SK-N-SH (cell line): Measurements from ENCODE around the gene CALML4. TPM values are rescaled to one million over a fixed set of nuclear protein-coding genes. Genes with fewer than 3 reads are reported as not detected.
A peak's percentile ranks its signal among the peaks of the same experiment; 100 is the strongest.

ENCODE experiments used
- CTCF ChIA-PET: fragments of 300-600, 350-600 bp; formaldehyde crosslinking; extraction: SDS; loops from one replicate; lab custom pipeline; 2021; lab: Yijun Ruan, JAX
- POLR2A ChIA-PET: fragments of 350-600 bp; sonication (Branson Sonifier 250); formaldehyde crosslinking; extraction: SDS; loops from one replicate; lab custom pipeline; 2020; ENCODE audit warnings: antibody characterized with exemption, inconsistent platforms; lab: Yijun Ruan, JAX
- DNase-seq: peaks from one replicate; pipeline ENCODE4 v3.0.0; 2012
- H2AFZ ChIP-seq: fragments of 200-600 bp; sonication (generic); 2 replicates; pipeline ENCODE4 v1.8.1; 2016; ENCODE audit warnings: antibody characterized with exemption, mild to moderate bottlenecking, low read depth
- H3F3A ChIP-seq: fragments of 200-600 bp; sonication (generic); replicated peaks from 2 replicates; pipeline ENCODE3; 2016; ENCODE audit warnings: antibody characterized with exemption, mild to moderate bottlenecking; ENCODE audit not compliant: insufficient read depth
- H3K27ac ChIP-seq, 2 experiments: fragments of 200-500 bp in 1 of 2; fragments of 200-600 bp in 1 of 2; sonication (Bioruptor generic) in 1 of 2; sonication (generic), shearing (Covaris generic) in 1 of 2; 2 replicates each; pipeline versions ENCODE4 v1.5.1 to v1.6.1; 2014 to 2016; ENCODE audit warnings: low read depth in 2 of 2, inconsistent platforms in 1 of 2, low read length in 1 of 2, mild to moderate bottlenecking in 1 of 2, mixed read lengths in 1 of 2
- H3K27me3 ChIP-seq: fragments of 200-600 bp; sonication (generic), shearing (Covaris generic); 2 replicates; pipeline ENCODE4 v1.6.1; 2016; ENCODE audit warnings: mixed run types; ENCODE audit not compliant: insufficient read depth
- H3K36me3 ChIP-seq, 2 experiments: fragments of 200-500 bp in 1 of 2; fragments of 200-600 bp in 1 of 2; sonication (Bioruptor generic) in 1 of 2; sonication (generic) in 1 of 2; replicated peaks in 1 of 2; 2 replicates each; pipeline versions ENCODE3 to v1.5.1; 2014 to 2016; ENCODE audit warnings: low read length in 1 of 2, mild to moderate bottlenecking in 1 of 2; ENCODE audit not compliant: insufficient read depth in 2 of 2, control insufficient read depth in 1 of 2
- H3K4me1 ChIP-seq, 2 experiments: fragments of 200-500 bp in 1 of 2; fragments of 200-600 bp in 1 of 2; sonication (Bioruptor generic) in 1 of 2; sonication (generic), shearing (Covaris generic) in 1 of 2; 2 replicates each; pipeline versions ENCODE4 v1.5.1 to v1.6.1; 2014 to 2016; ENCODE audit warnings: low read depth in 1 of 2, low read length in 1 of 2, mixed run types in 1 of 2; ENCODE audit not compliant: insufficient read depth in 2 of 2, control insufficient read depth in 1 of 2
- H3K4me2 ChIP-seq: fragments of 200-600 bp; sonication (generic), shearing (Covaris generic); 2 replicates; pipeline ENCODE4 v1.6.1; 2017; ENCODE audit warnings: mixed run types
- H3K4me3 ChIP-seq, 2 experiments: fragments of 200-500 bp in 1 of 2; fragments of 200-600 bp in 1 of 2; sonication (Bioruptor generic) in 1 of 2; sonication (generic), shearing (Covaris generic) in 1 of 2; 2 replicates each; pipeline versions ENCODE4 v1.5.1 to v1.8.1; 2014 to 2016; ENCODE audit warnings: low read depth in 2 of 2, inconsistent platforms in 1 of 2, low read length in 1 of 2, mild to moderate bottlenecking in 1 of 2, mixed read lengths in 1 of 2, moderate library complexity in 1 of 2
- H3K79me2 ChIP-seq: fragments of 200-600 bp; sonication (generic); 2 replicates; pipeline ENCODE4 v1.8.1; 2017; ENCODE audit warnings: mild to moderate bottlenecking; ENCODE audit not compliant: insufficient read depth
- H3K9ac ChIP-seq: fragments of 200-600 bp; sonication (generic); 2 replicates; pipeline ENCODE4 v1.6.1; 2017; ENCODE audit warnings: mixed run types
- H3K9me2 ChIP-seq: fragments of 200-600 bp; sonication (generic); 2 replicates; pipeline ENCODE4 v1.6.1; 2017; ENCODE audit warnings: mixed run types
- H3K9me3 ChIP-seq: fragments of 200-600 bp; sonication (generic); 2 replicates; pipeline ENCODE4 v1.6.1; 2017; ENCODE audit warnings: mixed run types, mild to moderate bottlenecking, moderate library complexity
- H4K20me1 ChIP-seq: fragments of 200-600 bp; sonication (generic); 2 replicates; pipeline ENCODE4 v1.6.1; 2017; ENCODE audit warnings: mild to moderate bottlenecking, mixed run types; ENCODE audit not compliant: insufficient read depth
- EP300 ChIP-seq, 2 experiments: IDR thresholded peaks; 2 replicates each; pipeline versions ENCODE4 v1.4.0 to v1.6.1; 2012; ENCODE audit warnings: borderline replicate concordance in 1 of 2, low read depth in 1 of 2, low read length in 1 of 2
- EZH2phosphoT487 ChIP-seq: fragments of 200-600 bp; sonication (generic); IDR thresholded peaks from 2 replicates; pipeline ENCODE4 v1.6.1; 2017; ENCODE audit warnings: low read depth, mixed run types, mild to moderate bottlenecking, antibody characterized with exemption, moderate library complexity, borderline replicate concordance
- FOXJ3 ChIP-seq: sonication (generic); formaldehyde crosslinking; IDR thresholded peaks from 2 replicates; pipeline ENCODE4 v1.5.1; 2020; ENCODE audit warnings: mild to moderate bottlenecking, missing genetic modification reagents
- GABPA ChIP-seq: IDR thresholded peaks from 2 replicates; pipeline ENCODE4 v1.4.0; 2012; ENCODE audit warnings: low read depth, mild to moderate bottlenecking
- NFIC ChIP-seq: IDR thresholded peaks from 2 replicates; pipeline ENCODE4 v1.4.0; 2012; ENCODE audit warnings: borderline replicate concordance
- NRF1 ChIP-seq: IDR thresholded peaks from 2 replicates; pipeline ENCODE4 v1.6.1; 2012; ENCODE audit warnings: low read depth, mild to moderate bottlenecking, low read length
- POLR2AphosphoS5 ChIP-seq: IDR thresholded peaks from 2 replicates; pipeline ENCODE4 v1.6.1; 2012; ENCODE audit warnings: low read depth, low read length
- RAD21 ChIP-seq: IDR thresholded peaks from 2 replicates; pipeline ENCODE4 v1.6.1; 2012; ENCODE audit warnings: mild to moderate bottlenecking, low read length
- RXRA ChIP-seq: IDR thresholded peaks from 2 replicates; pipeline ENCODE4 v1.4.0; 2012; ENCODE audit warnings: low read depth, mild to moderate bottlenecking, borderline replicate concordance
- TCF12 ChIP-seq: IDR thresholded peaks from 2 replicates; pipeline ENCODE4 v1.4.0; 2012
- WGBS: methylation state at CpG from one replicate; pipeline ENCODE4 v1.1.6; 2017; ENCODE audit warnings: low lambda C conversion rate; 5-methylcytosine and 5-hydroxymethylcytosine counted together
- polyA plus RNA-seq, 3 experiments: library from polyadenylated mRNA; depleted of rRNA; stranded (reverse); fragments of >200 nt; gene quantifications; 2 replicates each; pipeline ENCODE4 v1.2.3, GENCODE V29; 2012
- TF ChIP-seq, protein P1 (sequence below): IDR thresholded peaks from 2 replicates; pipeline ENCODE4 v1.4.0; 2012; ENCODE audit warnings: low read depth, borderline replicate concordance
- TF ChIP-seq, protein P2 (sequence below): IDR thresholded peaks from 2 replicates; pipeline ENCODE4; 2012
- TF ChIP-seq, protein P3 (sequence below): IDR thresholded peaks from 2 replicates; pipeline ENCODE4 v1.4.0; 2012; ENCODE audit warnings: low read depth
- TF ChIP-seq, protein P4 (sequence below): fragments of 150-350 bp; IDR thresholded peaks from 2 replicates; pipeline ENCODE4 v1.6.1; 2017; ENCODE audit warnings: antibody characterized with exemption, low read length, low read depth, borderline replicate concordance

Gene CALML4
- polyA plus RNA-seq, 1 of the 3 experiments (the other 2 are of a cell fraction), result 3.1 TPM

DNA sequence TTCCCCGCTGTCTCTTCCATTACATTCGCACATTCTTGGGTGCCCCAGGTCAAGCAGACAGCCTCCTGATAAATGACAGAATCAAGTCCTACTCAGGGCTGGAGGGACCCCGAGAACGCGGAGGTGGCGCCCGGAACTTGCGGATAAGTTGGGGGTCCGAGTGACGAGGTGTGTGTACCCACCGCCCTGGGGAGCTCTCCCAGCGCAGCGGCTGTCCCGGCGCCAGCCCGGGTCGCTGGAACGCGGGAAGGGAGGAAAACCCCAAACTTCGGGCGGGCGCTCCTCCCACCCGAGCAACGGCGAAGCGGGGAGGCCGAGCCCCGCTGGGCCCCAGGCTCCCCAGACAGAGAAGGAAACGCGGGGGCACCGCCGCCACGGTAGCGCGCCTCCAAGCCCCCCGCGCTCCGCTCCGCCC is 23.8 kb upstream of the CALML4 start:
- Histone ChIP-seq H3F3A (peaks cover 4% of the 10 kb centered on the region), H3K79me2 (peaks cover 52% of the 10 kb centered on the region), H3K27ac (peak overlapping the region; percentile 52 to 85), H3K4me2 (peak overlapping the region; percentile 89), H3K9me3 (no peaks in the 10 kb centered on the region), H3K4me3 (peak overlapping the region; percentile 74 to 96), H2AFZ (peak overlapping the region; percentile 83; the same call in 1 of the 2 replicates), H3K4me1 (peaks cover 10 to 37% of the 10 kb centered on the region in 2 experiments; a peak in 2 of 4 replicates), H4K20me1 (peaks cover 12% of the 10 kb centered on the region; the same call in 1 of the 2 replicates), H3K9ac (peak overlapping the region; percentile 91), H3K36me3 (no peaks in the 10 kb centered on the region), H3K27me3 (no peaks in the 10 kb centered on the region), H3K9me2 (no peaks in the 10 kb centered on the region)
- DNase-seq, result no peak
- no peak for TF ChIP-seq NFIC
- TF ChIP-seq TCF12, result no peak
- no peak for TF ChIP-seq FOXJ3 (CRISPR knock-in tag)
- no peak for TF ChIP-seq EP300 (IDR thresholded peaks at IDR 0.05; ENCODE audit: borderline replicate concordance in 1 of 2, low read depth in 1 of 2, low read length in 1 of 2)
- ChIA-PET POLR2A (interaction anchor here (0.6 to 1.7 kb wide), 4 partner anchors 24 to 388 kb away, joined by 3 read pairs; partner anchors contain the start of gene FEM1B), CTCF (interaction anchor here (0.6 to 4.0 kb wide), 5 partner anchors 18 to 365 kb away, joined by 3 to 21 read pairs (median 6); no protein-coding TSS in a partner anchor)
- 0% methylated on average over 10 of the region's 39 CpGs for WGBS

DNA sequence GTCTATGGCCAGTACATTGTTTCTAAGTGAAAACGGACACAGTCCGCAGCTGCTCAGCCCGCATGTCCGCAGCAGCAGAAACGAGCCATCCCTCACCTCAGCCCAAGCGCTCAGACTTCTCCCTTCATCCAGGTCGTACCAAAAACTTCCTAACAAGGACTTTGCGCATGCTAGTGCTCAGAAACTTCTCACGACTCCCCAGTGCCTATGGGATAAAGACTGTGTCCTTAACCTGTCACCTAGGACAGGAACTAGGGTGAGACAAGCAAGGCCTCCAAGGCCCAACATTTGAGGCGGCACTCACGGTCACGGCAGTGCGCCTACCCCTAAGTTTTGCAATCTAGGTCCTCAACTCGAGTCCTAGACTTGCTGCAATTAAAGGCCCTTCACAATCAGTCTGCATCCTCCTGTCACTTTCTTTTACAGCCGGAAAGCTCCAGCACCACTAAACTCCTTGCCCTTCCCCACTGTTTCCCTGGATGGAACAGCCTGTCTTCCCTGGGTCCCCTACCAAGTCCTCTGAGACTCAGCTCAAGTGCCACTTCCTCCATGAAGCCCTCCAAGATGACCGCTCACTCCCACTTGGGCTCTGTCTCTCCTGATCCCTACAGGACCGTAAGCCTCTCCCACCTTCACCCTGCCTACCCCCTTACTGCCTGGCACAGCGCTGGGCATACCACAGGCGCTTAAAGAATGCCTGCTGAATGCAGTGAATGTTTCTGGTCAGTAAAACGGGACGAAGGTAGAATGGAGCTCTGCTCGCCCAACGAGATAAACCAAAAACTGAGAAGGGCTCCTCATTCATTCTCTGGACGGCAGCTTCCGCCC is 23.2 kb upstream of the CALML4 start:
- TF ChIP-seq GABPA (no peak), EZH2phosphoT487 (no peak), TCF12 (no peak), RAD21 (no peak), NRF1 (no peak), FOXJ3 (CRISPR knock-in tag) (no peak), NFIC (no peak), RXRA (no peak), POLR2AphosphoS5 (no peak)
- TF ChIP-seq, protein P1, sequence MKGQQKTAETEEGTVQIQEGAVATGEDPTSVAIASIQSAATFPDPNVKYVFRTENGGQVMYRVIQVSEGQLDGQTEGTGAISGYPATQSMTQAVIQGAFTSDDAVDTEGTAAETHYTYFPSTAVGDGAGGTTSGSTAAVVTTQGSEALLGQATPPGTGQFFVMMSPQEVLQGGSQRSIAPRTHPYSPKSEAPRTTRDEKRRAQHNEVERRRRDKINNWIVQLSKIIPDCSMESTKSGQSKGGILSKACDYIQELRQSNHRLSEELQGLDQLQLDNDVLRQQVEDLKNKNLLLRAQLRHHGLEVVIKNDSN, result no peak
- TF ChIP-seq, protein P2, sequence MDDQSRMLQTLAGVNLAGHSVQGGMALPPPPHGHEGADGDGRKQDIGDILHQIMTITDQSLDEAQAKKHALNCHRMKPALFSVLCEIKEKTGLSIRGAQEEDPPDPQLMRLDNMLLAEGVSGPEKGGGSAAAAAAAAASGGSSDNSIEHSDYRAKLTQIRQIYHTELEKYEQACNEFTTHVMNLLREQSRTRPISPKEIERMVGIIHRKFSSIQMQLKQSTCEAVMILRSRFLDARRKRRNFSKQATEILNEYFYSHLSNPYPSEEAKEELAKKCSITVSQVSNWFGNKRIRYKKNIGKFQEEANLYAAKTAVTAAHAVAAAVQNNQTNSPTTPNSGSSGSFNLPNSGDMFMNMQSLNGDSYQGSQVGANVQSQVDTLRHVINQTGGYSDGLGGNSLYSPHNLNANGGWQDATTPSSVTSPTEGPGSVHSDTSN, result no peak
- TF ChIP-seq, protein P3, sequence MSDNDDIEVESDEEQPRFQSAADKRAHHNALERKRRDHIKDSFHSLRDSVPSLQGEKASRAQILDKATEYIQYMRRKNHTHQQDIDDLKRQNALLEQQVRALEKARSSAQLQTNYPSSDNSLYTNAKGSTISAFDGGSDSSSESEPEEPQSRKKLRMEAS, result no peak
- TF ChIP-seq, protein P4, sequence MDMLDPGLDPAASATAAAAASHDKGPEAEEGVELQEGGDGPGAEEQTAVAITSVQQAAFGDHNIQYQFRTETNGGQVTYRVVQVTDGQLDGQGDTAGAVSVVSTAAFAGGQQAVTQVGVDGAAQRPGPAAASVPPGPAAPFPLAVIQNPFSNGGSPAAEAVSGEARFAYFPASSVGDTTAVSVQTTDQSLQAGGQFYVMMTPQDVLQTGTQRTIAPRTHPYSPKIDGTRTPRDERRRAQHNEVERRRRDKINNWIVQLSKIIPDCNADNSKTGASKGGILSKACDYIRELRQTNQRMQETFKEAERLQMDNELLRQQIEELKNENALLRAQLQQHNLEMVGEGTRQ, result no peak
- H3K79me2 ChIP-seq, result peaks cover 58% of the 10 kb centered on the region
- no peaks in the 10 kb centered on the region for H3K36me3 ChIP-seq
- H3K4me3 ChIP-seq, result peak overlapping the region; percentile 74 to 96
- POLR2A ChIA-PET, result interaction anchor here (0.6 to 1.7 kb wide), 3 partner anchors 25 to 49 kb away, joined by 3 read pairs; partner anchors contain the start of gene FEM1B
- H3F3A ChIP-seq, result peaks cover 4% of the 10 kb centered on the region
- H3K27me3 ChIP-seq, result no peaks in the 10 kb centered on the region
- DNase-seq, result peak; percentile 43
- H3K9ac ChIP-seq, result peak overlapping the region; percentile 91
- H4K20me1 ChIP-seq, result peaks cover 12% of the 10 kb centered on the region; the same call in 1 of the 2 replicates
- peak overlapping the region; percentile 89 for H3K4me2 ChIP-seq
- 44% methylated on average over 23 of the region's 25 CpGs for WGBS
- CTCF ChIA-PET, result interaction anchor here (0.6 to 4.0 kb wide), 6 partner anchors 10 to 78 kb away, joined by 3 to 21 read pairs (median 10); no protein-coding TSS in a partner anchor
- H3K4me1 ChIP-seq, result peaks cover 10 to 31% of the 10 kb centered on the region in 2 experiments; a peak in 2 of 4 replicates
- peak overlapping the region; percentile 83; the same call in 1 of the 2 replicates for H2AFZ ChIP-seq
- H3K27ac ChIP-seq, result peak overlapping the region in 1 of 2 experiments; percentile 52; a peak in 1 of 4 replicates
- H3K9me2 ChIP-seq, result no peaks in the 10 kb centered on the region
- H3K9me3 ChIP-seq, result no peaks in the 10 kb centered on the region
